Smooth muscle cell of the brain vasculature (primary cell): Measurements from ENCODE around the gene GPR119.
"Not testable (repeated sequence)": the region's sequence is repeated elsewhere in the genome, so short reads cannot be mapped to it uniquely, and the experiment has no call there.

ENCODE experiments used
- DNase-seq: peaks from one replicate; pipeline ENCODE4 v3.0.0-alpha.2; 2012; ENCODE audit warnings: low read depth, low spot score

Gene GPR119

GRCh38 chrX:130385520-130385919 lies at the start of gene GPR119:
GPR119 (minus strand) TSS chrX:130385674; CDS start chrX:130385447, 227 bp downstream.
- DNase-seq = no peak

DNA sequence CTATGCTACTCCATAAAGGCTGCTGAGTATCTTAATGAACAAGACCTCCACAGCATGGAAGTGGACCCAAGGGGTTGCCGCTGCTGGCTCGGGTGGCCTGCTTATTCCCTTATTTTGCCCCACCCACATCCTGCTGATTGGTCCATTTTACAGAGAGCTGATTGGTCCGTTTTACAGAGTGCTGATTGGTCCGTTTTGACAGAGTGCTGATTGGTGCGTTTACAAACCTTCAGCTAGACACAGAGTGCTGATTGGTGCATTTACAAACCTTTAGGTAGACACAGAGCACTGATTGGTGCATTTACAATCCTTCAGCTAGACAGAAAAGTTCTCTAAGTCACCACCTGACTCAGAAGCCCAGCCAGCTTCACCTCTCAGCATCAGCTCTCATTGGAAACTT lies 43.8 kb upstream of the GPR119 start:
- DNase-seq = not testable (repeated sequence)

GRCh38 chrX:130426531-130426930 lies 41.1 kb upstream of the GPR119 start:
- DNase-seq = no peak

DNA sequence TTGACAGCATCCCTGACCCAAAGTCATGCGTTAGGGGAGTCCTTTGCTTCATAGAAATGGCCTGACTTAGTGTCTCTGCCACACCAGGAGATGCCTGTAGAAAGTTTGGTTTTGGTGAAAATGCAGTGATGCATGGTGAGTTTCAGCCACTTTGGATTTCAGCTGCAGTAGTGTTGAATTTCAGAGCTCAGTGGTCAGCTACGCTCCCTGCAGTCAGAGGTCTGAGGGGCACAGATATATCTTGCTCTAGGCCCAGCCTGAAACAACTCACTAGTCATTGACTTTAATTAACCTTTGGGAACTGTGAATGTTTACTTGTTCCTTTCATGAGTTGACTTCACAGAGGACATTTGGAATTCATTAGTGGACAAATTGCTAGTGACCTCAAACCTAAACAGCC lies 33.8 kb upstream of the GPR119 start:
- DNase-seq = no peak

DNA sequence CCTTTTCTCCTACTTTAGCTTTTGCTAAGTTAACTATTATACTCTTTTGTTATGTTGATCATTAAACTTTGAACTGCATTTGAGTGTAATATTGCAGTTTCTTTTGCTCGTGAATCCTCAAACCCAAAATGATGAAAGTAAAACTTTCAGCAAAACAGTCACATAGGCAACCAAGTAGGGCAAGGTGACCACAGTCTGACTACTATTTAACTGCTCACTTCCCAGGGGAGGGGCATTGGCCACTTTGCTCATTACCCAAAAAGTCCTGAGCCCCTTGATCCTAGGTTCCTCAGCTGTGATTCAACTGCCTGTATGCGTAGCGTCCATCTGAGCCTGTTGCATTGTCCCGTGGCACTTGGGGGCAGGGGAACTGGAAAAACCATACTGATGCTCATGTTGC lies 33.3 kb upstream of the GPR119 start:
- DNase-seq = no peak

- no peak for DNase-seq
These were observed 32.6 kb upstream of the GPR119 start for GRCh38 chrX:130418066-130418465.

DNA sequence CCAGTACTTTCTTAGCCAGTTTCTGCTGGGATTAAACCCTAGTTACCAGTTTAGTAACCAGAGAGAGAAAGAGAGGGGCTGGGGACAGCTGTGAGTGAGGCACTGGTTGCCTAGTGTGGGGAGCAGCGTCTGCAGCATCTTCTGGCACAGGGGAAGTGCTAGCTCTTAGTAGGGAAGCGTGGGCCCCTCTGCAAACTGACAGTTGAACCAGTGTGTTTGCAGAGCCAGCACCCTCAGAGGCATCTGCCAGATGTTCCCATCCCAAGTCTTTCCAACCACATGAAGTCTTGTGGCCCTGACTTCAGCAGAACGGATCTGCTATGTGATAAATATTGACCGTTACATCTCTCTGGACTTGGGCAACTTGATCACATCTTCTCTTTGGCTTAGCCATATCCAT lies 31.3 kb upstream of the GPR119 start:
- no peak for DNase-seq

DNA sequence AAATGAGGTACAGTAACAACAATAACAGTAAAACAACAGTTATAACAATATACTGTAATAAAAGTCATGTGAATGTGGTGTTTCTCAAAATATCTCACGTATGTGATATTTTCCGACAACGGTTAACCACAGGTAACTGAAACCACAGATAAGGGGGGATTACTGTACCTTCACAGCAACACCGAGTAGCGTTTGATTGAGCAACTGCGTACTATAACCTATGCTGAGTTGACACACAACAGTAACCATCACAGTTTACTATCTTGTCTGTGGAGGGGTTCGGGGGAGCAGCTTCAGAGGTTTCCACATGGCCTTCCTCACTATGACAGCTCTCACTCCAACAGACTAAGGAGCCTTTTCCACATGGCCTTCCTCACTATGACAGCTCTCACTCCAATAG lies 29.7 kb upstream of the GPR119 start:
- no peak for DNase-seq

DNA sequence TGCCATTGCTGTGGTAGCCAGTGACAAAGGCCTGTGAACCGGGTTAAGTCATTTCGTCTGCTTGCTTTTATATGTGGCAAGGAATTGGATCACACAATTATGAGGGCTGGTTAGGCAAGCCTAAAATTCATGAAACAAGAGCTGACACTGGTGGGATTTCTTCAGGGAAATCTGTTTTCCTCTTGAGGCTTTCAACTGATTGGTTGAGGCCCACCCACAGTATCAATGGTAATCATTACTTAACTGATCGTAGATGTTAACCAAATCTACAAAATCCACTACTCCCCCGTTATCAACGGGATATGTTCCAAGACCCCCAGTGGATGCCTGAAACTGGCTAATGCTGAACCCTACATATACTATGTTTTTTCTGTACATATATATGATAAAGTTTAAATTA lies 29.3 kb upstream of the GPR119 start:
- no peak for DNase-seq

DNA sequence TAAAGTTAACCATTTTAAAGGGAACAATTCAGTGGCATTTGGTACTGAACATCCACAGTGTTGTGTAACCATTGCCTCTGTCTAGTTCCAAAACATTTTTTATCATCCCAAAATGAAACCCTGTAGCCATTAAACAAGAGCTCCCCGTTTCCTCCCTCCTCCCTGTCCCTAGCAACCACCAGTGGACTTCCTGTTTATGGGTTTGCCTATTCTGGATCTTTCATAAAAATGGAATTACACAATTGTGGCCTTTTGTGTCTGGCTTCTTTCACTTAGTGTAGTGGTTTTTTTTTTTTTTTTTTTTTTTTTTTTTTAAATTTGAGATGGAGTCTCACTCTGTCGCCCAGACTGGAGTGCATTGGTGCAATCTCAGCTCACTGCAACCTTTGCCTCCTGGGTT lies 27.9 kb upstream of the GPR119 start:
- no peak for DNase-seq

DNA sequence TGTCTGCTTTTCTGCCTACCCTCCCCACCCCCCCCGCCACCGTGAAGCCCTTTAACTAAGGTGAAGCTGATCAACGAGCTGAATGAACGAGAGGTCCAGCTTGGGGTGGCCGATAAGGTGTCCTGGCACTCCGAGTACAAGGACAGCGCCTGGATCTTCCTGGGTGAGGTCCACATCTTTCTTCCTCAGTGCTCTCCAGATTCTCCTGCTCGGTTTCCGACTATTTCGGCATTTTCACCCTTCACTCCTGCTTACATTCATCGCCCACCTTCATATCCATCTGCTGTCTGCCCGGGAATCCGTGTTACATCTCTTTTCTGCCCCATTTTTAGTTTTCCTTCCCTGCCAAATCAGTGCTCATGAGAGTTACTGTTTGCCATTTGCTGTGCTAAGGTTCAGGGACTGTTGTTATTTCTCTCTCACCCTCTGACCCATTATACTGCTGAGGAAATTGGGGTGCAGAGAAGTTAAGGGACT lies 16.8 kb upstream of the GPR119 start:
- DNase-seq = no peak

- DNase-seq = no peak
These were observed 16.1 kb upstream of the GPR119 start, which contains the start of gene RBMX2 for GRCh38 chrX:130401415-130402207. RBMX2 (plus strand) TSS chrX:130401987; CDS start chrX:130402033, 46 bp downstream.

DNA sequence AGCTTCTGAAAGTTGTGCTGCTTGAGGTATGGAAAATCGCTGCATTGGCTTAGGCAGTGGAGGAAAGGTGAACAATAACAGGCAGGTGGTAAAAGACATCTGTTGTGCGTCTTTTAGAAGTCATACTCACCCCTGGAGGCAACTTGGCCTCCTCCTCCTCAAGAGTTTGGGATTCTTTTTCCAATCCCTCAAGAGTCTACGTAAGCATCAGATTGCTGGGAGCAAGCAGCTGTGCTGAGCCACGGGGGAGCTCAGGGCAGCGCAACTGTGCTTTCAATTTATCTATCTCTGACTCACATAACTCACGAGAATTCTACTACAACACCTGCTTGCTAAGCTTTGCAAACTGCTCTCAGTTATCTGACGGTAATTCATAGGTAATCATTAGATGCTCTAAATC lies 9.9 kb upstream of the GPR119 start:
- DNase-seq = no peak

DNA sequence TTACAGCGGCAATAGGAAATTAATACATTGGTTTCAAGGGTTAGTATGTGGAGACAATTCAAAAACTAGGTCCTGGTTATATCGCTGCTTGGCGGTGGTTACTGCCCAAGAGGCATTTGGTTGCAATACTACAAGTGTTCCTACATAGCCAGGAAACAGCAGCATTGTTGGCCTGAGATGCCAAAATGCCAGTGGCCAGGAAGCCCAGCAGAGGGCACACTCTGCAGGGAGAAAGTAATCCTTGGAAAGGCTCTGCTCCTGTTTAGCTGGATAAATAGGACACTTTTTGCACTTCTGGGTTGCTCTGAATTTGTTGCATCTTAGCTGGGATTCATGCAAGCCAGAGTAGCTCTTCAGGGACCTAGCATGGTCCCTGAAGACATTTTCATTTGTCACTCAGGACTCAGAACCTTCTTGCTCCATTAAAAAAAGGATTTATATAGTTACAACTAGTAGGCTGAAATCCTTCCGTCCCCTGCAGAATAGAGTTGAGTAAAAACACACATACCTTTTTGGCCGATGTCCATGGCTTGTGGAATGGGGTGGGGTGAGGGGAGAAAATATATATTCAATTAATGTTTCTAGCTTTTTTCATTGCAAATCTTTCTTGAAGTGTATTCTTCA lies 8.1 kb upstream of the GPR119 start:
- DNase-seq = no peak

DNA sequence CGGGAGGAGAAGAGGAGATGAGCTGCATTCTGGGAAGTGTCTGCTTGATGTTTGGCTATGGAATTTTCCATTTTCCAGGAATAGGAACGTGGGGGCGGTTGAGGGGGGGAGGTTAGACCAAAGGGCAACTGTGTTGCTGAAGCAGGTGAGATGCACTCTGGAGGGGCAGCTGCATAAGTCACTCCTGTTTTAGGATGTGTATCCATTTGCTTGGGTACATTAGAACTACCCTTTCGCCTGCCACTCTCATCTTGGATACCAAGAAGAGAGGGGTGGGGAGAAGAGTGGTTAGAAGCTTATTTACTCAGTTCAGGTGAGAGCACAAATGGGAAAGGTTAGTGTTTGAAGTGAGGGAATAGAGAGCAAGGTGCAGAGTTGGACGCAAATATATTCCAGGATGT lies 934 bp upstream of the GPR119 start:
- DNase-seq = no peak

DNA sequence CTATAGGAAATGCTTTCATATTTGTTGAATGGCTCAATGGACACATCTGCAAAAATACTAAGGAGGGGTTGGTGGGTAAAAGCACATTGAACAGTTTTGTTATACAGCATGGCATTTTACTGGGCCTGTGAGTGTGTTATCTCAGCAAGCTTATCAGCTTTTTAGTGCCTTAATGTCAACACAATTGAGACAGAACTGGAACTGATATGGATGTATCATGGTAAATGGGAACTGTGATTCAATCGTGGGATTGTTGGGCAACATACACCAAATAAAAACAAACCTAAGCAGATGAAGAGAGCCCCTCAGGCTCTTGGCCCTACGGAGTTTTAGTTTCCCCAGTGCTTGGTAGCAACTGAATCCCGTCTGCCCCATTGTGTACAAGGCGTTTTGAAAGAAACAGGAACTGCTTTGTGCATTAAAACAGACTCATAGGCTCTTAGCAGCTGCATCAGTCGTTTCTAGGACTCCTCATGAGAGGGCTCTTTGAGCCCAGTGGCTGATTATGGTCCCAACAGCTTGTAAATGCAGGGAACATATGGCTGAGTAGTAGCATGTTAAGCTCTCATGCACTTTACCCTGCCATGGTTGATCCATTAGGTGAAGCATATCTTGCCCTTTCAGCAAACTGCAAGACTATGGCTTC lies 7.3 kb downstream of the GPR119 start:
- no peak for DNase-seq

DNA sequence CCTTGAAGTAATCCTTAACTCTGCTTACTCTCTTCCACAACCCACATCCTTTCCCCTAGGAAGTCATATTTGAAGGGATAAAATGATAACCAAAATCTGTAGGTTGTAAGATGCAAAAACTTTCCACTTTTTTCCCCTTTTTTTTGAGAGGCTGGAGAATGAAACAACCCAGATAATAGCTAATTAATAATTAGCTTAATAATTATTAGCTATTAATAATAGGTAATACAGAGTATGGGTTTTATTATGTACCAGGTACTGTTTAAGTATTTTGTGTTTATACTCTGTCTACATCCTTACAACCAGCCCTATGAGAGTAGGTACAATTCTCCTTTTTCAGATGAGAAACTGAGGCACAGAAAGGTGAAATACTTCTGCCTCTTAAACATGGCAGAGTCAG lies 9.4 kb downstream of the GPR119 start:
- DNase-seq = no peak

- DNase-seq = not testable (repeated sequence)
These were observed 33.4 kb downstream of the GPR119 start for GRCh38 chrX:130352050-130352449.

GRCh38 chrX:130351567-130351966 lies 33.9 kb downstream of the GPR119 start:
- no peak for DNase-seq

DNA sequence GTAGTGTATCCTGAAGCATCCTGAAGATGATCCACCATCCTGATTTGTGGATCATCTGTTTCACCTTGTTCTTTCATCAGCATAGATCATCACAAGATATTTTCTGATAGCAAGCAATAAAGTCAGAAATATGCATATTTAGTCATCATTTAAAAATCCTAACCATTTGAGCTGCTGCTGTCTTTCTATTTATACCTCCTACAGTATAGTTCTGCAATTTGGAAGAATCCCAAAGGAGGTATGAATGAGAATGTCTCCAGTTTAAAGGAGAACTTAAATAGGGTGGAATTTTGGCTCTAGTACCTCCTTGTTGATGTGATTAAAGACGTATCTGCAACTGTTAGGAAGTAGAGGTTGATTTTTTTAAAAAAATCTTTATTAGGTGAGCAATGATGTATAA lies 38.2 kb downstream of the GPR119 start:
- DNase-seq = no peak

GRCh38 chrX:130343411-130343810 lies 42.1 kb downstream of the GPR119 start:
- DNase-seq = no peak

DNA sequence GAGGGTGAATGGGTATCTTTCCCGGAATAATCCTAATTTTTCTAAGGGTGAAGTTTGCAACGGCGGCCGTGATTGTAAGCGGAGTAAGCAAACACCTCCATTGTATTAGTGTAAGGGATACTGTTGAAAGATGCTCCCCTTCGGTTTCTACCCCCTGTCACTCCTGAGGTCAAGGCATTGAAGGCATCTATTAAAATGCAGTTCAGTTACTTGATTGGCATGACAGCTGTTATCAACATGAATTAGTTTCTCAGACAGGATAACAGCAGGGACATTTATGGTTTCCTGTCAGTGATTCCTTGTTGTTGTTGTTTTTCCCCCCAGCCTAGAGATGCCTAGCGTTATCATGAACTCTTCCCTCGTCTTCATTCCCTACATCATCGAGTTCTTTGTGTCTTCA lies 45.2 kb downstream of the GPR119 start:
- no peak for DNase-seq
